NCI-H345 treated with DMSO at 0.1 percent for 48 hours (cell line): ENCODE measurements around the gene LENG9.
"Not testable (repeated sequence)": the region's sequence is repeated elsewhere in the genome, so short reads cannot be mapped to it uniquely, and the experiment has no call there.

ENCODE experiments used
- DNase-seq: peaks from one replicate; lab custom pipeline; 2025; ENCODE audit not compliant: unreplicated experiment; lab: John Stamatoyannopoulos, UW

Gene LENG9

DNA sequence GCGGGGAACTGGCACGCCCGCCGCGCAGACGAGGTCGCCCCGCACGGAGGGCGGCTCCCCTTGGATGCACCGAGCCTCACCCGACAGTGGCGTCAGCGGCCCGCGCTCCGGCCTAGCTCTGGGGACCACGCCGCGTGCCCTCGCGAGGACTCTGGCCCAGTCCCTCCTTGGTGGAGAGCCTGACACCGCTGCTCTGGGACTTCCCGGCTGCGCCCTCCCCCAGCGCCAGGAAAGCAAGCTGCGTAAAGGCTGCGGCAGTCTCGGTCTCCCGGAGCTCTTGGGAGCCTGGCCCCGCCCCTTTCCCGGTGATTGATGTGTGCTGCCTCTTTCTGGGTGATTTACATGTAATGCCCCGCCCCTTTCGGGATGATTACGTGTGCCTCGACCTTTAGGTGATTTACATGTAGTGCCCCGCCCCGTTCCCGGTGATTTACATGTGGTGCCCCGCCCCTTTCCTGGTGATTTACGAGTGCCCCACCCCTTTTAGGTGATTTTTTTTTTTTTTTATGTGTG lies at the start of gene LENG9:
TSS of gene LENG9 (minus strand) at position 248 of the 513 bp plus-strand sequence. CDS start 252 bp downstream, outside the sequence.
- no peak for DNase-seq

DNA sequence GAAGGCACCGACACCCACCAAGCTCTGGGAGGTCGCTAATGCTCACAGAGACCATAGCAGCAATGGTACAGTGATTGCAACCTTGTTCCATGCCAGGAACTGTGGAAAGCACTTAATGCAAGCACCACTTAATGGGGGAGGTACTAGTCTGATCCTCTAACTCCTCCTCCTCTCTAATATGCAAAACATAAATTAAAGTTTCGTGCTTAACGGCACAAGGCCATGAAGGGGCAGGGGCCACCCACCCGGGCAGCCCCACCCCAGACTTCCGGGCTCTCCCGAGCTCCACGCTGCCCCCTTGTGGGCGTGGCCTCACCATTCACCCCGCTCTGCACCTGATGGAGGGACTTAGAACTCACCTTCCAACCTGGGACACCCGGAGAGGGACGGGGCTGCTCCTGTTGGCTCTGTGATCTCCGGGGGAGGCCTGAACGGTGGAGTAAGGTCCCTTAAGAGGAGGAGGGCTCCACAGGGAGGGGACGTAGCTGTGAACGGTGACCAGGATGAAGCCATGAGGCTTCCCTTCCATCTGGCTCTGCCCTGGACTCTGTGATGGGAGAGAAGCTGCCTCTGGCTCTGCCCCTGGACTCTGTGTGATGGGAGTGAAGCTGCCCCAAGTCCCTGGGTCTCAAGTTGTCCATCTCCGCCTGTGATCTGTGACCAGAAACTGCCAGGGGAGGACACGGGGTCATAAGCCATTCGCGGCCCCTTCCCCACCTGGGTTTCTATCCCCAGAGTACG lies 45.8 kb upstream of the LENG9 start:
- DNase-seq, result not testable (repeated sequence)

DNA sequence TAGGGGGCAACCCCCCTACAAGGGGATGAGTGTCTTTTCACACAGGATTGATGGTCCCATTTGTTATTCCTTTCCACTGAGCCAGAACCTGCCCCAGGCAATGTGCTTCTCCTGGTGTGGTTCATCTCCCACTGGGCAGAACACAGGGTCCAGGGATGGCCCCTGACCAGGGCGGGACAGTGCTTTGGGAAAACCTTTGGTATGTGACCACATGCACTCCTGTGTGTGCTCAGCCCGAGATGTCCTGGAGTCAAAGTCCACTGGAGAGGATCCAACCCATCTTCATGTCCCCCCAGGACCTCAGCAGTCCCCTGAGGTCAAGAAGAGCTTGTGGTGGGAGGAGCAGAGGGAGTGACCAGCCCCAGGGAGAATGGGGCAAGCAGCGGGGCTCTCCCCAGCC lies 44.9 kb upstream of the LENG9 start:
- DNase-seq, result not testable (repeated sequence)

DNA sequence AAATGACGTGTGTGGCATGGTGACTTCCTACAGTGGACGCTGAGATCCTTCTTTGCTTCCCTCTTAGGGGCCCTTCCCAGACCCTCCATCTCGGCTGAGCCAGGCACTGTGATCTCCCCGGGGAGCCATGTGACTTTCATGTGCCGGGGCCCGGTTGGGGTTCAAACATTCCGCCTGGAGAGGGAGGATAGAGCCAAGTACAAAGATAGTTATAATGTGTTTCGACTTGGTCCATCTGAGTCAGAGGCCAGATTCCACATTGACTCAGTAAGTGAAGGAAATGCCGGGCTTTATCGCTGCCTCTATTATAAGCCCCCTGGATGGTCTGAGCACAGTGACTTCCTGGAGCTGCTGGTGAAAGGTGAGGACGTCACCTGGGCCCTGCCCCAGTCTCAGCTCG lies 44.2 kb upstream of the LENG9 start:
- no peak for DNase-seq

DNA sequence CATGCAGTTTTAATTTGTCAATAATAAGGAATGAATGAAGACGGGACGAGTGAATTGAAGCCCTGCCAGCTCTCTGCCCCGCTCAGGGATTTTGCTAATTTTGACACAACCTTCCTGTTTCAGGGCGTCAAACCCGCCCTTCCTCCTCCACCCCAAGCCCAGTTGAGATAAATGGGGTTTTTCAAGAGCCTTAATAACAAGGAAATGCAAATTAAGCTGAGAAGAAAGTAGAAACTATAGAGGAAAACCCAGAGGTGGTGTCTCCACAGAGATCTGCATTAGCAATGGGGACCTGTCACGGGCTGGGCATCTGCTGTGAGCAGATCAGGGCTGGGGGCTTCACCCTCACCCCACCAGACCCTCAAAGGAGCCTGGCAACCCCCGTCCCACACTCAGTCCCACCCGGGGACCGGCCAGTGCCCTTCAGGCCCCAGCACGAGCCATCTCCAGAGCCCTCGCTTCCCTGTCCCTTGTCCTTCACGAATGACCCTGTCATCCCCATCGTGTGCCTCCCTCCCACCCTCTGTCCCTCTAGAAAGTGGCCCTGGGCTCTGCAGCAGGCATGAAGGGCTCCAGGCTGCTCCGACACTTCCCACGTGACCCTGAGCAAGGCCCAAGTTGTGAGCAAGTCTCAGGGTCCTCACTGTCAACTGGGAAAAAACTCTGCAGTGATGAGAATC lies 43.6 kb upstream of the LENG9 start:
- not testable (repeated sequence) for DNase-seq

DNA sequence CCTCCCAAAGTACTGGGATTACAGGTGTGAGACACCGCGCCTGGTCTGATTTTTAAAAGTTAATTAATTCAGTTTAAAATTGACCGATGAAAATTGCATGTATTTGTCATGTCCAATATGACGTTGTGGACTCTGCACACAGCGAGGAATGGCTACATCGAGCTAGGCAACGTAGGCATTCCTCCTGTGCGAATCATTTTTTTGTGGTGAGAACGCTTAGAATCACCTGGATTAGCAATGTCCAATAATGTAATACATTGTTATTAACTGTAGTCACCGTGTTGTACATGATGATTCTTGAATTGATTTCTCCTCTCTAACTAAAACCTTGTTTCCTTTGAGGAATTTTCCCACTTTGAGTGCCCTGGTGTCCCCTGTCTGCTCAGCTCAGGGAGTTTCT lies 42.5 kb upstream of the LENG9 start:
- no peak for DNase-seq

DNA sequence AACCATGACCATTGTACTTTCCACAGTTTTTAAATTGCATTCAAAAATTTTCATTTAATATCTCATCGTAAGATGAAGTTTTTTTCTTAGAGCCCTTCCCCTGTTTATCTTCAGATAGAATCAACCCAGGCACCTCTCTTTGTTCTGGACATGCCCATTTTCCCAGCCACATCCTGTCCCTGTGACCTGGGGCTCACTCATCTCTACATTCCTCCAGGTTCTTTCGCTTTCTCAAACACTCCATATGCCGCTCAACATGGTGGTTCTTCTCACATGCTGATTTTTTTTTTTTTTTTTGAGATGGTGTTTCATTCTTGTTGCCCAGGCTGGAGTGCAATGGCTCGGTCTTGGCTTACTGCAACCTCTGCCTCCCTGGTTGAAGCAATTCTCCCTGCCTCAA lies 42.0 kb upstream of the LENG9 start:
- DNase-seq, result not testable (repeated sequence)

DNA sequence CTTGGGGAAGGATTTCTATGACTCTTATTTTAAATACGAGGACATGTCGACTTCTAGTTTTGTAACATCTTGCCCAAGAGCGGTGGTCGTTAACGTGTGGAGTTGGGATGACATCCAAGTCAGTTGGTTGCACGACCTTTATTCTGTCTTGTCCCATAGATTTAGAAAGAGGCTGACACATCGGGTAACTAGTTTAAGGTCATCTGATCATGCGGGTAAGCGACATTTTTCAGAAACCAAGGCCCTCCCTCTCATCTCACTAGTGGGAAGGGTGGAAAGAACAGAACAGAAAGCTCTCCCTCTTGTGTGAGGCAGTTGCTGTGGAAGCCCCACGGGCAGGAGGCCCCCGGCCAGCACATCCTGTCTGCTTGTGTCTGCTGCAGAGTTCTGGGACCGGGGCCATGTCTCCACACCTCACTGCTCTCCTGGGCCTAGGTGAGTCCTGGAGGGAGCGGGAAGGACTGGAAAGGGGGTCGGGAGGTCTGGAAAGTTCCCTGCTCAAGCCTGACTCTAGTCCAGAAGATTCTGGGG lies 39.0 kb upstream of the LENG9 start, which contains the start of gene LAIR2:
TSS of gene LAIR2 (plus strand) at position 314 of the 531 bp plus-strand sequence. CDS start at position 402, 88 bp downstream.
- no peak for DNase-seq

DNA sequence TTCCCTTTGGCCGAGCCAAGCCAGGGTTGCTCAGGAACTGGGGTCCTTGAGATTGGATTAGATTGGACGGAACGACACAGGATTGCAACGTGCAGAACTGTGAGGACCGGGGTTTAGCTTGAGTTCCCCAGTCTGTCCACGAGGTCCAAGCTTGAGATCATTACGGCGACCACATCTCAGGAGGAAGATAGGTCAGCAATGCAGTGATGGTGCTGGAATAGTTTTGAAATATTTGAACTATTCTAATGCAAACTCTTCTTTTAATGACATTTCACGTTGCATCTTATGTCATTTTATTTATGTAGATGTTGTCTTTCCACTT lies 34.8 kb upstream of the LENG9 start:
- DNase-seq, result not testable (repeated sequence)

DNA sequence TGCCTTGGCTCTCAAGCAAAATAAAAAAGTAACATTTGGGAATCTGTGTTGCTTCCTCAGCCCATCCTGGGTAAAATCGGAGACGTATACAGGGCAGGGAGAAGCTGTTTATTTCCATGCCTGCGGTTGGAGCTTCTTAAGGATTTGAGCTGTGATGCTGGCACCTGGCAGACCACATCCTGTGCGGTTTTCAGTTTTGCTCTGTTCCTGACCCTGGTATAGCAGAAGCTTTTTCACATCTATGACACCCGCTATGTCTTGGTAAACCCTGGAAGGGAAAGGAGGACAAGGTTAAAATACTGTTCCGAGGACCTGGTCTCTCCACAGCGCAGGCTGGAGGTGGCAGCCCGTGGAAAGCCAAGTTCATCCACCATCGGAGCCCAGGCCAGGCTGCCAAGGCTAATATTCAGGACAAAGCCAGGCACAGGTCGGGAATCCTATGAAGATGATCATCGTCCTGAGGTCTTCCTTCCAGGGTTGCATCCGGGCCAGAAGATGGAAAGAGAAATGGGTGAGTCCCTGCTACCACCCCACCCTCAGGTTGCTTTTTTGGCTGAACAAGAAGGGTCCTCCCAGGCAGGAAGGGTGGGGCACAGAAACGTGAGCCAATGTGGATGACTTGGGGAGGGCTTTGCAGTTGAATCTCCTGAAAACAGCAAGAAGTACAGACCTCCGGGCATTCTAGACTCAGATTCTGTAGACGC lies 34.3 kb upstream of the LENG9 start:
- DNase-seq, result not testable (repeated sequence)

DNA sequence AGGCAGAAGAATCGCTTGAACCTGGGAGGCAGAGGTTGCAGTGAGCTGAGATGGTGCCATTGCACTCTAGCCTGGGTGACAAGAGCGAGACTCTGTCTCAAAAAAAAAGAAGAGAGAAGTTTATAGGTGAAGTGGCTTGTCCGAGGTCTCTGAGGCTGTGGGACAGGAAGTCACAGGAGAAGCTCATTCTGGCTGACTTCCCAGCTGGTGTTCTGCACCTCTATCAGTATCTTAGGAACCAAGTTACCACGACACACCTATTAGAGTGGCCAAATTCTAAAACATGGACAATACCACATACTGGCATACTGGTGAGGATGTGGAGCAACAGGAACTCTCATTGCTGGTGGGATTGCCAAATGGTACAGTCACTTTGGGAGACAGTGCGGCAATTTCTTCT lies 31.7 kb upstream of the LENG9 start:
- not testable (repeated sequence) for DNase-seq

DNA sequence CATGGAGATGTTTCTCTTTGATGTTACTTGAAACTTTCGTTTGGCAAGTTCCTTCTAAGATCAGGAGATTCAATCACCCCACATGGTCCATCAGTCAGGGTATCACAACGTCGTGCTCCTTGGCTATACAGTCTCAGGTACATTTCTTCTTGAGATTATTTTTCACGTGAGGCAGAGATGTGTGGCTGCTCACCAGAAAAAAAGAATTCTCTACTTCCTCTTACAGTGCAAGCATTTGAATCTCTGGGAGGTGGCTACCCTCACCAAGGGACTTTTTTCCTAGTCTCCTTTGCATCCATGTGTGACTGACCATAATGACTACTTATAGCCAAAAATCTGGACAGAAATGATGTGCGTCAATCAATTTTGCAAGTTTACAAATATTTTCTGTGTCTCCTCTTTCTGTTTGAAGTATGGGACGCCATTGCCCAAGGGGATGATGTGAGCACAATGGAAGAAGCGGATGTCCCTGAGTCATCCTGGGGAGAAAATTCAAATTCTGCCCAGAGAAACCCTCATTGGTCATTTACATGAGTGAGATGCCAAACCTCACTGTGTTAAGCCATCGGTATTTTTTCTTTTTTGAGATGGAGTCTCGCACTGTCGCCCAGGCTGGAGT lies 30.5 kb upstream of the LENG9 start:
- no peak for DNase-seq

DNA sequence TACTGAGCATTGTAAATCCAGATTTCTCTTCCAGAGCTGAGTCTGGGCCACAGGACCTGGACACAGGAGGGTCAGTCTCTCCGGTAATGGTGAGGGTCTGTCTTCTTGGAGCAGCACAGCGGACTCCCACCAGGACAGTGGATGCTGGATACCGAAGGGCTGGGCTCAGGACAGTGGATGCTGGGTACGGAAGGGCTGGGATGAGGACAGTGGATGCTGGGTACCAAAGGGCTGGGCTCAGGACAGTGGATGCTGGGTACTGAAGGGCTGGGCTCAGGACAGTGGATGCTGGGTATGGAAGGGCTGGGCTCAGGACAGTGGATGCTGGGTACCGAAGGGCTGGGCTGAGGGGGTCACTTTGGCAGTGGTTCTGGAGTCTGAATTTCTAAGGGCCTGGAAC lies 29.5 kb upstream of the LENG9 start:
- DNase-seq, result not testable (repeated sequence)

DNA sequence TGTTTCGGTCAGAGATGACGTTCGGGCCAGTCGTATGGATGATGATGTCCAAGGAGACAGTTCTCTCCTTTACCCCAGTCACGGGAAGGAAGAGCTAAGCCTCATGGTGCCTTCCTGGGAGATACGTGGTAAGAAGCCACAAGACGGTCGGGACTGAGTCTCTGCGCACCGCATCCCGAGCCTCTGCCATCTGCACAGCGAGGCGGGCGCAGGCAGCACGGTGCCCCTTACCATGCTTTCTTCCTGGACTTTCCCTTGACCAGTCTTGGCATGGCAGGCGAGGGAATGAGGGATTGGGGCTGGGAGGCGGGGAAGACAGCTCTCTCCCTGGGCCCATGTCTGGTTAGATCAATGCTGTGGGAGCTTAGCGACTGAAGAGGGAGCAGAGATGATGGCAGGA lies 29.0 kb upstream of the LENG9 start:
- DNase-seq, result no peak

DNA sequence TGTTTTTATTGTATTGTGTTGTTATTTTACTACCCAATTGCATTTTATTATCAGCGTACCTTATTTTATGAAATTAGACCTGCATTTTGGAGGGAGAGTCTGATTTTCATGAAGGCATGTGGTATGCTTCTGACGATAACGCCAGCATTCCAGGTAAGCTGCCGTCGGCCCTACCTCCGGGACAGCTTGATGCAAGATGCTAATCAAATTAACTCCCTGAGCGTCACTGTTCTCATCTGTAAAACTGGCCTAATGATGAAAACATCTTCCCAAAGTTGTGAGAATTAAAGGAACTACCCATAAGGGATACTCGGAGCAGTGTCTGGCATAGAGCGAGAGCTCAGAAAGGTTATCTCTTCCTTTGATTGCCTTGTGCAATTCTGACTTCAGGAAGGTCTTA lies 26.2 kb upstream of the LENG9 start:
- DNase-seq, result no peak

DNA sequence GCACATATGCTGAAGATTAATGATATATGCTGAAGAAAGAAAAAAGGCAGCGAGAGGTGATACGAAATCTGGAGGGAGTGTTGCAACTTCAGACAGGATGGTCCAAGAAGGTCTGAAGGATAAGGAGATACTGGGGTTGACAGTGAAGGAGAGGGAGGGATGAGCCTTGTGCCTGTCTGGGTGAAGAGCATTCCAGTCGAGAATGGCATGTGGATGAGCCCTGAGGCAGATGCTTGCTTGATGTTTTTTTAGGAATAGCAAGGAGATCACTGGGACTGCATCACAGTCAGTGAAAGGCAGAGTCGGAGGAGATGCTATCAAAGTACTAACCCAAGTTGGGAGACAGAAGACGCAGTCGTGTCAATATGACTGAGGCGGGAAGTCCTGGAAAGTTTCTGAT lies 25.8 kb upstream of the LENG9 start:
- DNase-seq, result no peak

DNA sequence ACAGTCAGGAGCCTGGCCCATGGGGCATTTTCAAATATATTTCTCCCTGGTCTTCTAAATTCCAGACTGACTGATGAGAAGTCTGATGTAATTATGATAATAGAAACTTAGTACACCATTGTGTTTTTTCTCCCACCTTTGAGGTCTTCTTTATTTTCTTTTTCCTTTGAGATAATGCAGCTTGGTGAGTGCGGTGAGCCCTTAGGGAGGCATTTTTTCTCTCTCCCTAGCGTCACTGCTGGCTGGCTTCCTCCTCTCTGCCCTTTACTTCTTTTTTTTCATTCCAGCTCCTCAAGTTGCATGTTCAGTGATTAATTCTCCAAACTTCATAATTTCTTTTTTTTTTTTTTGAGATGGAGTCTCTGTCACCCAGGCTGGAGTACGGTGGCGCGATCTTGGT lies 22.3 kb upstream of the LENG9 start:
- DNase-seq, result no peak

DNA sequence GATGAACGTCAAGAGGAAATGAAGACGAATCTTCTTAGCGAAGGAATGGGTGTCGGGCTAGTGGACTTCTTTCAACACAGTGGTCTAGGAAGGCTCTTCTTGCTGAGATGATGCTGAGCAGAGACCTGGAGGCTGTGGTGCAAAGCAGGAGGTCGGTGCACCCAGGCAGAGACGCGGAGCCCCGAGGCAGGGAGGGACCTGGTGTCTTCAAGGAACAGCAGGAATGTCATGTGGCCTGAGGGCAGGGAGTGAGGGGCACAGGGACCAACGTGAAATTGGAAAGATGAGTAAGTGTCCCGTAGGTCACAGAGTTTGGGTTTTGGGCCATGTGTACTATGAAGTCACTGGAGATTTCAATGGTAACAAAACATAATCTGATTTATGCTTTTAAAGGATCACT lies 20.9 kb upstream of the LENG9 start:
- no peak for DNase-seq

DNA sequence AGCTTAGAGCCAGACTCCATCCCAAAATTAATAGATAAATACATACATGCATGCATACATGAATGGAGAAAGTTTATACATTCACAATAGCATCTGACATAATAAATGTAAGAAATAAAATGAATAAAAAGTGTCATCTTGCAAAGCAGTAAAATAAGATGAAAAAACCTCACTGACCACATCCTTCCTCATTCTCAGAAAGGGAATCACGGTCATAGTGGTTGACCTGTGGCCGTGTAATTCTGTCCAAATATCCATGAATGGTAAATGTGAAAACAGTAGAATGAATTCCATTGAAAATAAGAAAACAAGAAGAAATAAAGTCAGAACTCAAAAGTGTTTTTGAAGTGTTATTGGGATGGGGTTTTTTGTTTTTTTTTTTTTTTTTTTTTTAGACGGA lies 19.3 kb upstream of the LENG9 start:
- DNase-seq, result no peak

DNA sequence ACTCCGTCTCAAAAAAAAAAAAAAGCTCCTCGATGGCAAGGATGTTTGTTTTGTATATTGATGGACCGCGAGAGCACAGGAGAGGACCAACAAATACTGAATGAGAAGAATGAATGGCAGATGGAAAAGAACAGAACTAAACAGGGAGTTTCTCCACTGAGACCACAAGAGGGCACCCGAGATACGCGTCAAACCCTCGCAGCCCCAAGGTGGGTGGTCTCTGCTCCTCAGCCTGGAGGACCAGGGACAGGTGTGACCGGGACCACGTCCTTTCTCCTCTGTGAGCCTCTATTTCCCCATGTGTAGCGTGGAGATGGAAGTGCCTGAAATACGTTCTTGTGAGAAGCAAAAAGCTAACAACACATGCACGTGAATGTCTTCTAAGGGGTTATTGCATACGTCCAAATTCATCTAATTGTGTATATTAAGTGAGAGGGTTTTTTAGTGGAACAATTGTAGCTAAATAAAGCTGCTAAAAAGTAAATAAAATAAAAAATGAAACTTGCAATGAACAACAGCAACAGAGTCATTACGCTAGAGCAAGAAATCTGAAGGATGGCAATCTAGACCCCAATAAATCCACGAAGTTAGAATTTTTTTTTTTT lies 17.9 kb upstream of the LENG9 start:
- DNase-seq, result peak; percentile 14

DNA sequence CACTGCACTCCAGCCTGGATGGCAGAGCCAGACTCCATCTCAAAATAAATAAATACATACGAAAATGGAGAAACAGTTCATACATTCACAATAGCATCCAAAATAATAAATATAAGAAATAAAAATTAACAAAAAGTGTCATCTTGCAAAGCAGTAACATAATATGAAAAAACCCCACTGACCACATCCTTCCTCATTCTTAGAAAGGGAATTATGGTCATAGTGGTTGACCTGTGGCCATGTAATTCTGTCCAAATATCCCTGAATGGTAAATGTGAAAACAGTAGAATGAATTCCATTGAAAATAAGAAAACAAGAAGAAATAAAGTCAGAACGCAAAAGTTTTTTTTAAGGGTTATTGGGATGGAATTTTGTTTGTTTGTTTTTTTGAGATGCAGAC lies 16.5 kb upstream of the LENG9 start:
- DNase-seq, result no peak
